Mesothelial cell of epicardium (in vitro differentiated cells): Measurements from ENCODE around the gene FOXS1. TPM values are rescaled to one million over a fixed set of nuclear protein-coding genes. Genes with fewer than 3 reads are reported as not detected.

Experiments used
- DNase-seq, 2 experiments: peaks; one replicate each; pipeline ENCODE4 v3.0.0; 2021; ENCODE audit warnings: low spot score in 2 of 2; ENCODE audit not compliant: unreplicated experiment in 2 of 2
- H3K27ac Mint-ChIP-seq: 2 replicates; pipeline ENCODE4 v1.8.0; 2021; ENCODE audit warnings: mixed read lengths
- H3K27me3 Mint-ChIP-seq: 2 replicates; pipeline ENCODE4 v1.8.0; 2021; ENCODE audit warnings: low read depth, mixed read lengths
- H3K36me3 Mint-ChIP-seq: 2 replicates; pipeline ENCODE4 v1.8.0; 2021; ENCODE audit warnings: mixed read lengths
- H3K4me1 Mint-ChIP-seq: 2 replicates; pipeline ENCODE4 v1.8.0; 2021; ENCODE audit warnings: mixed read lengths
- H3K4me3 Mint-ChIP-seq: 2 replicates; pipeline ENCODE4 v1.8.0; 2021; ENCODE audit warnings: mild to moderate bottlenecking, moderate library complexity, mixed read lengths
- H3K9me3 Mint-ChIP-seq: 2 replicates; pipeline ENCODE4 v1.8.0; 2021; ENCODE audit warnings: mixed read lengths
- total RNA-seq: library from RNA; stranded (reverse); gene quantifications from 3 replicates; pipeline ENCODE4 v1.2.1, GENCODE V29; 2021
- TF ChIP-seq, protein P1 (sequence below): fragments of 200-600 bp; sonication (generic); IDR thresholded peaks from one replicate; pipeline ENCODE4 v1.5.0; 2021; ENCODE audit warnings: antibody characterized with exemption; ENCODE audit not compliant: unreplicated experiment

The FOXS1 gene
- total RNA-seq, 1 donor from 2014 or later, result 1.9 TPM

DNA sequence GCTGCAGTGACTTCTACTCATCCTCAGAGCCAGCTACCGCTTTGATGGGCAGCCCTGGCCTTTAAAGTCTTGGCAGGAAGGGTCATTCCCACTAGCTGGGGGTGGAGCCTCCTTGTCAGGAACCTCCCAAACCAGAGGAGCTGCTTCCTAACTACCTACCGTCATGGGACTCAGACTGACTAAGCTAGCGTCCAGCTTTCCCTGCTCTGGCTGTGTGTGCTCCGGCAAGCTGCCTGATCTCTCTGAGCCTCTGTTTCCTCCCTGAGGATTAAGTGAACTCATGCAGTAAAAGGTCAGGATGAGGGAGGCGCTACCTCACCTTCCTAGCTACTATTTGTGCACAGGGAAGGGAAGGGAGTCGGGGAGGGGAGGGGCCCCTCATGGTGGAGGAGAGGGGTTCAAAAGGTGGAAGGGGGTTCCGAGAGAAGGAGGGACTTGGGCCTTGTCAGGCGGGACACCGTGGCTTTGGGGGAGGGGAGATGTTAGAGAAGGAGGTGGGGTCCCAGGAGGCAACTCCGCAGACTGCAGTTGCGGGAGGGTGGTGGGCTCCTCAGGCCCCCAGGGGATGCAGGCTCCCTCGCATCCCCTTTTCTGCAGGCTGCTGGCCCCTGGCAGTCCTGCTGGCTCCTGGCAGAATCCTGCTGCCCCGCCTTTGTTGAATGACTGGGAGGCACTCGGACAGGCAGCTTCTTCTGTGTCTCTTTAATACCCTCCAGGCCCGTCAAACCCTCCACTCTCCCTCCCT, 15.2 kb upstream of the FOXS1 start:
- H3K27me3 Mint-ChIP-seq, result peaks cover 8% of the 10 kb centered on the region
- H3K36me3 Mint-ChIP-seq, result no peaks in the 10 kb centered on the region
- no peak for DNase-seq
- peaks cover 19% of the 10 kb centered on the region for H3K4me1 Mint-ChIP-seq
- no peaks in the 10 kb centered on the region for H3K9me3 Mint-ChIP-seq
- TF ChIP-seq, protein P1, sequence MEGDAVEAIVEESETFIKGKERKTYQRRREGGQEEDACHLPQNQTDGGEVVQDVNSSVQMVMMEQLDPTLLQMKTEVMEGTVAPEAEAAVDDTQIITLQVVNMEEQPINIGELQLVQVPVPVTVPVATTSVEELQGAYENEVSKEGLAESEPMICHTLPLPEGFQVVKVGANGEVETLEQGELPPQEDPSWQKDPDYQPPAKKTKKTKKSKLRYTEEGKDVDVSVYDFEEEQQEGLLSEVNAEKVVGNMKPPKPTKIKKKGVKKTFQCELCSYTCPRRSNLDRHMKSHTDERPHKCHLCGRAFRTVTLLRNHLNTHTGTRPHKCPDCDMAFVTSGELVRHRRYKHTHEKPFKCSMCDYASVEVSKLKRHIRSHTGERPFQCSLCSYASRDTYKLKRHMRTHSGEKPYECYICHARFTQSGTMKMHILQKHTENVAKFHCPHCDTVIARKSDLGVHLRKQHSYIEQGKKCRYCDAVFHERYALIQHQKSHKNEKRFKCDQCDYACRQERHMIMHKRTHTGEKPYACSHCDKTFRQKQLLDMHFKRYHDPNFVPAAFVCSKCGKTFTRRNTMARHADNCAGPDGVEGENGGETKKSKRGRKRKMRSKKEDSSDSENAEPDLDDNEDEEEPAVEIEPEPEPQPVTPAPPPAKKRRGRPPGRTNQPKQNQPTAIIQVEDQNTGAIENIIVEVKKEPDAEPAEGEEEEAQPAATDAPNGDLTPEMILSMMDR, result no peak
- no peak overlapping the region for H3K27ac Mint-ChIP-seq
- peak overlapping the region; percentile 61 for H3K4me3 Mint-ChIP-seq

GRCh38 chr20:31859998-31860380, 14.6 kb upstream of the FOXS1 start:
- DNase-seq, result no peak
- Mint-ChIP-seq H3K4me3 (peak overlapping the region; percentile 61), H3K36me3 (no peaks in the 10 kb centered on the region), H3K4me1 (peaks cover 19% of the 10 kb centered on the region), H3K27me3 (peaks cover 8% of the 10 kb centered on the region), H3K27ac (no peak overlapping the region), H3K9me3 (no peaks in the 10 kb centered on the region)
- TF ChIP-seq, protein P1, result no peak

- Mint-ChIP-seq H3K36me3 (no peaks in the 10 kb centered on the region), H3K9me3 (no peaks in the 10 kb centered on the region), H3K4me3 (no peak overlapping the region), H3K4me1 (peaks cover 19% of the 10 kb centered on the region), H3K27ac (no peak overlapping the region), H3K27me3 (peaks cover 8% of the 10 kb centered on the region)
- DNase-seq, result no peak
- TF ChIP-seq, protein P1, result no peak
These were observed 14.0 kb upstream of the FOXS1 start for GRCh38 chr20:31859266-31859997.

GRCh38 chr20:31858760-31859083, 13.3 kb upstream of the FOXS1 start:
- H3K36me3 Mint-ChIP-seq, result no peaks in the 10 kb centered on the region
- DNase-seq, result no peak
- no peak overlapping the region for H3K4me3 Mint-ChIP-seq
- H3K27me3 Mint-ChIP-seq, result peaks cover 8% of the 10 kb centered on the region
- no peaks in the 10 kb centered on the region for H3K9me3 Mint-ChIP-seq
- TF ChIP-seq, protein P1, result no peak
- no peak overlapping the region for H3K27ac Mint-ChIP-seq
- H3K4me1 Mint-ChIP-seq, result peaks cover 19% of the 10 kb centered on the region

GRCh38 chr20:31857861-31858759, 12.7 kb upstream of the FOXS1 start:
- Mint-ChIP-seq H3K27me3 (peaks cover 8% of the 10 kb centered on the region), H3K36me3 (no peaks in the 10 kb centered on the region), H3K9me3 (no peaks in the 10 kb centered on the region), H3K4me3 (no peak overlapping the region), H3K4me1 (peaks cover 19% of the 10 kb centered on the region), H3K27ac (no peak overlapping the region)
- DNase-seq, result no peak
- TF ChIP-seq, protein P1, result no peak
